Fibroblast of lung (primary cell): ENCODE data around the gene COL18A1.

Source experiments
- CTCF ChIP-seq, 2 donors: IDR thresholded peaks in 1 of 2; conservative IDR thresholded peaks in 1 of 2; 1 replicate in 1 of 2; 2 replicates in 1 of 2; pipeline ENCODE4 v1.5.1; 2011 to 2012; ENCODE audit warnings: low read length in 2 of 2, control low read depth in 1 of 2, inconsistent platforms in 1 of 2, low read depth in 1 of 2, mild to moderate bottlenecking in 1 of 2
- EZH2 ChIP-seq: IDR thresholded peaks from 2 replicates; pipeline ENCODE4 v1.5.1; 2012; ENCODE audit warnings: low read length, control low read depth, mild to moderate bottlenecking; ENCODE audit errors: missing control alignments

GRCh38 chr21:45412909-45413611 lies 8.1 kb downstream of the COL18A1 start:
- TF ChIP-seq CTCF (conservative IDR thresholded peaks at IDR 0.05 in 1 of 2, IDR thresholded peaks at IDR 0.05 in 1 of 2; ENCODE audit: low read depth in 1 of 2, low read length in 2 of 2) (no peak), EZH2 (no peak)
